Smooth muscle cell of the brain vasculature (primary cell): ENCODE results near the gene HECTD3.
A peak's percentile ranks its signal among the peaks of the same experiment; 100 is the strongest.
"Not testable (repeated sequence)": the region's sequence is repeated elsewhere in the genome, so short reads cannot be mapped to it uniquely, and the experiment has no call there.

Source experiments
- DNase-seq: peaks from one replicate; pipeline ENCODE4 v3.0.0-alpha.2; 2012; ENCODE audit warnings: low read depth, low spot score

HECTD3 gene

DNA sequence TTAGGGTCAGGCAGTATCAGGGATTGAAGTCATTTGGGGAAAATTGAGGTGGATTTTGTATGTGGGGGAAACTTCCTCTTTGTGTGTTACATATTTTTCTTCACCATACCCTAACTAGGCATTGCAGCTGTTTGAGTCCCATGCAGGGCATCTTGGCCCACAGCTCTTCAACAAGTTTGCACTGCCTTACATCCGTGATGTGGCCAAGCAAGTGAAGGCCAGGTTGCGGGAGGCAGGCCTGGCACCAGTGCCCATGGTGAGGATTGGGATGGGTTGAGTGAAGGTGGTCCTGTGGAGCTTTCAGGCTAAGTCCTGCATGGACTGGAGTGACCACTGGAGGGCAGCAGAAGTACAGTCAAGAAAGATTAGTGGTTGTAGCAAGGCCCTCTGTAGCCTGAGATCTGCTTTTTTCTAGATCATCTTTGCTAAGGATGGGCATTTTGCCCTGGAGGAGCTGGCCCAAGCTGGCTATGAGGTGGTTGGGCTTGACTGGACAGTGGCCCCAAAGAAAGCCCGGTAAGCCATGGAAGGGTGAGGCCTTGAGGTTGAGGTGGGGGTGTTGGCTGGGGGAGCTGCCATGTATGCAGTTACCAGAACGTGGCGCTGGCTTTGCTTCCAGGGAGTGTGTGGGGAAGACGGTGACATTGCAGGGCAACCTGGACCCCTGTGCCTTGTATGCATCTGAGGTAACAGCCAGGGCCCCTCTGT lies 3.4 kb upstream of the HECTD3 start:
- DNase-seq, result peak; percentile 67

DNA sequence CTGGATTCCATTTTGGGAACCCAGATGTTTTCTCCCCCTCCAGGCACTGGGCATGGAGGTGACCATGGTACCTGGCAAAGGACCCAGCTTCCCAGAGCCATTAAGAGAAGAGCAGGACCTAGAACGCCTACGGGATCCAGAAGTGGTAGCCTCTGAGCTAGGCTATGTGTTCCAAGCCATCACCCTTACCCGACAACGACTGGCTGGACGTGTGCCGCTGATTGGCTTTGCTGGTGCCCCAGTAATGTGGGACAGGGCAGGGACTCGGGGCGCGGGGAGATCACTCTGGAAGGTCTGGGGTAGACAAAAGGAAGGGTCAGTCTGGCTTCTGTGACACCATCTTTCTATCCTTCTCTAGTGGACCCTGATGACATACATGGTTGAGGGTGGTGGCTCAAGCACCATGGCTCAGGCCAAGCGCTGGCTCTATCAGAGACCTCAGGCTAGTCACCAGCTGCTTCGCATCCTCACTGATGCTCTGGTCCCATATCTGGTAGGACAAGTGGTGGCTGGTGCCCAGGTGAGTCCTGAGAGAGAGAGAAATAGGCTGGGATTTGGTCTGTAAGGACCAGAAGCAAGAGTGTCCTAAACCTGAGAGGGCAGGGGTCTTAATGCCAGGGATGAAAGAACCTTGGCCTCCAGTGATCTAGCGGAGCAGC lies 2.6 kb upstream of the HECTD3 start:
- no peak for DNase-seq

- DNase-seq, result no peak
These were observed 1.6 kb upstream of the HECTD3 start for GRCh38 chr1:45012639-45013278.

- DNase-seq, result peak; percentile 93
These were observed 914 bp upstream of the HECTD3 start, which contains the start of gene UROD for GRCh38 chr1:45011837-45012638. TSS of gene UROD (plus strand) at chr1:45012254. CDS start at chr1:45012266, 12 bp downstream.

DNA sequence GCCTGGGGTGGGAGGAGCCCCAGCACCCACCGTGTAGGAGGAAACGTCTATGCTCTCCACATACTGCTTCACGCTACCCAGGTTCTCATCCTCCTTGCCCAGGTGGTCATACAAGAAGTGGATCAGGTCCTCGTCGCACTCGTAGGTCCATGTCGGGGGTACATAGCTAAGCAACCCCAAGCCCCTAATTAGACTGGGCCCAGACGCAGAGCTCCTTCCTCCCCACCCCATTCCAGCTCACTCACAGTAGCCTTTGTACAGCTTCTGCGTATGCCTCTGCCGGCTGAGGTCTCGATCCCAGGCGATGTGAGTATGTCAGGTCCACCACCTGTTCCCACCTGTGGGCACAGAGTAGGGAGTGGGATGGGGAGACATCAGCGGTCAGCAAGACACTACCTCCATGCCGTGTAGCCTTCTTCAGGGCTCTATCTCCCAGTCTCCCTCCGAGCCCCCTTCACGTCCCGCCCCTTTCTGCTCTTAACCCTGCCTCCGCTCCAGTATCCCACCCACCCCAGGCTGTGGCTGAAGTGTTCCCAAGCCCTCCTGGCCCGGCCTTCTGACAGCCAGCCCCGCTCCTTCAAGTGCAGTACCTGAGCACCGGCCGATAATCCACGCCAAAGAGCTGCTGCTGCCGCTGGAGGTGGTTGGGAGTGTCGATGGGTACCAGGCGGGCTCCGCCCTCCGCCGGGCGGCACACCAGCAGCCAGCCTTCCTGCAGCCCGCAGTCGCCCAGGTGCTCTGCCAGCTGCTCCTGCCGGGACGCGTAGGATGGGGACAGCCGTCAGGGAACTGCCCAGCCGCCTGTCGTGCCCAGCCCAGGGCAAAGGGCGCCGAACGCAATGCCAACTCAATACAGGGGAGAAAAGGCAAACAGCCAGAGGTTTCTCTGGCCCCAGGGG lies 919 bp downstream of the HECTD3 start:
- DNase-seq, result no peak

GRCh38 chr1:45009296-45009865 lies 1.7 kb downstream of the HECTD3 start:
- DNase-seq, result no peak

DNA sequence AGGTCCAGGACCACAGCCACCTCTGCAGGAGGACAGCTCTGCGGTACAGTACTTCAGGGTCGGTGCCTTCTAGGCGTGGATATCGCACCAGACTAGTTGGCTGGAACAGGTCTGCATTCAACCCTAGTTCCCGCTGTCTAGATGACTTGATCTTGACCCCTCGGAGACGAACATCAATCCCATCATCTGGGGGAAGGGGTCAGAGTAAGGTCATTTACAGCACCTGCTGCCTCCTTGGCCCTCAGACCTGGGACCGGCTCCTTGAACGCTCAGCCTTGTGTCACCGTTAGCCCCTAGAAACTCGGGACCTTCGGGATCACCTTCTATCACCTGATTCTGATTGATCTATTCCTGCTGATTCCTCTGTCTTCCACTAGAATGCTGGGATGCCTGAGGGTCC lies 2.6 kb downstream of the HECTD3 start:
- DNase-seq, result no peak

DNA sequence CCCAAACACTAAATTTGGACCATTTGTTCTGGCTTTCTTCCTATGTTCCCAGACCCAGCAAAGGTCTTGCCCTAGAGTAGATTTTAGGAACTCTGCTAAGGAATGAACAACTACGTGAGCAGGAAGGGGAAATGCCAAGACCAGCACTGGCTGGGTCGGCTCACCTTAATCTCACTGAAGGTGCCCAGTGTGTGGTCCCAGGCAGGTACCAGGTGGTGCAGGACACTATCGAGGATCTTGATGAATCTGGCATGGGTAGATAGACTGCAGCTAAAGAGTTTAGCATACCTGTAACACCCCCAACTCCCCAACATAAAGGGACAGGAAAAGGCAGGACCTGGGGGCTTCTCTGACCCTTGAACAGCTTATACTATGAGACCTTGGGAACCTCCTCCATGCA lies 3.0 kb downstream of the HECTD3 start:
- no peak for DNase-seq

- DNase-seq, result no peak
These were observed 3.8 kb downstream of the HECTD3 start for GRCh38 chr1:45007311-45007710.

GRCh38 chr1:45005761-45006160 lies 5.4 kb downstream of the HECTD3 start:
- DNase-seq, result no peak

GRCh38 chr1:45004281-45004920 lies 6.7 kb downstream of the HECTD3 start:
- no peak for DNase-seq

DNA sequence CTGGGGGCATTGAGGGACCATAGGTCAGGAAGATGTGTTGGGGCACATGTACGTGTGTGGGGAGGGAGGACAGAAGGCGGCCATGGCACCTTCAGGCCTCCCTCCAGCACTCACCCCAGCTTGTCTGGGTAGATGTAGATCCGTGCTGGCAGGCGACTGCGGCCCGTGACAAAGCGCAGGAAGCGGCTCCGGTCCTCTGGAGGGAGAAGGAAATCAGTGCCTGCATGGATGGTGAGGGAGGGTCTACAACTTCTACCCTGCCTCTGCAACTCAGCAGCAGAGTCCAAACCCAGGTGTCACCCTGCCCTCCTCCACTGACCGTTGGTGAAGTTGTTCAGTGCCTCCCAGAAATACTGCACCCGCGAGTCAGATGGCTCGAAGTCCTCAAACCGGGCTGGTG lies 7.4 kb downstream of the HECTD3 start:
- no peak for DNase-seq

- no peak for DNase-seq
These were observed 8.2 kb downstream of the HECTD3 start for GRCh38 chr1:45002650-45003645.

- DNase-seq, result not testable (repeated sequence)
These were observed 9.5 kb downstream of the HECTD3 start for GRCh38 chr1:45001576-45001975.

GRCh38 chr1:45001011-45001481 lies 10.1 kb downstream of the HECTD3 start:
- no peak for DNase-seq

DNA sequence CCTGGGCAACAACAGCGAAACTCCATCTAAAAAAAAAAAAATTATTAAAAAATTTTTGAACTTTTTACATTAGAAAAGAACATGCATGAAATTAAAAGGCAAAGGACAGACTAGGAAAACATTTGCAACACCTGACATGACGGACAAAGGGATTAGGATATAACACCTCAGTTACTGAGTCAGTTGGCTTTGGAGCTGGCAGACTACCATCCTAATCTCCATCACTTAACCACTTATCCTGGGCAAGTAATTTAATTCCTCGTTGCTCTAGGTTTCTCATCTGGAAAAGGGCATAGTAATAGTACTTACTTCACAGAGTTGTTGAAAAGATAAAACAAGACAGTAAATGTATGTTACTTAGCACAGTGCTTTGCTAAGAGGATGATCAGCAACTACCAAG lies 11.9 kb downstream of the HECTD3 start:
- no peak for DNase-seq

DNA sequence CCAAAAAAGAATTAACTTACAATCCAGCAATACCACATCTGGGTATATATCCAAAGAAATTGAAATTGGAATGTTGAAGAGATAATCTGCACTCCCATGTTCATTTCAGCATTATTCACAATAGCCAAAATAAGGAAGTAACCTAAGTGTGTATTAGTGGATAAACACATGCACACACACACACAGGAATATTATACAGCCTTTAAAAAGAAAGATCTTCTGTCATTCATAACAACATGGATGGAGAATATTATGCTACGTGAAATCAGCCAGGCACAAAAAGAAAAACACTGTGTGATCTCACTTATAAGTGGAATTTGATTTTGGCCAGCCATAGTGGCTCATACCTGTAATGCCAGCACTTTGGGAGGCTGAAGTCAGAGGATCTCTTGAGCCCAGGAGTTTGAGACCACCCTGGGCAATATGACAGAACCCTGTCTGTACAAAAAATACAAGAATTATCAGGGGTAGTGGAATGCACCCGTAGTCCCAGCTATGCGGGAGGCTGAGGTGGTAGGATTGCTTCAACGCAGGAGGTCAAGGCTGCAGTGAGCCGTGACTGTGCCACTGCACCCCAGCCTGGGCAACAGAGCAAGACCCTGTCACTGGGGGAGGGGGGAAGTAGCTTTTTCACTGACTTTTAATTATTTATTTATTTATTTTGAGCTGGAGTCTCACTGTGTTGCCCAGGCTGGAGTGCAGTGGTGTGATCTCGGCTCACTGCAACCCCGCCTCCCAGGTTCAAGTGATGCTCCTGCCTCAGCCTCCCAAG lies 15.5 kb downstream of the HECTD3 start:
- DNase-seq, result no peak

DNA sequence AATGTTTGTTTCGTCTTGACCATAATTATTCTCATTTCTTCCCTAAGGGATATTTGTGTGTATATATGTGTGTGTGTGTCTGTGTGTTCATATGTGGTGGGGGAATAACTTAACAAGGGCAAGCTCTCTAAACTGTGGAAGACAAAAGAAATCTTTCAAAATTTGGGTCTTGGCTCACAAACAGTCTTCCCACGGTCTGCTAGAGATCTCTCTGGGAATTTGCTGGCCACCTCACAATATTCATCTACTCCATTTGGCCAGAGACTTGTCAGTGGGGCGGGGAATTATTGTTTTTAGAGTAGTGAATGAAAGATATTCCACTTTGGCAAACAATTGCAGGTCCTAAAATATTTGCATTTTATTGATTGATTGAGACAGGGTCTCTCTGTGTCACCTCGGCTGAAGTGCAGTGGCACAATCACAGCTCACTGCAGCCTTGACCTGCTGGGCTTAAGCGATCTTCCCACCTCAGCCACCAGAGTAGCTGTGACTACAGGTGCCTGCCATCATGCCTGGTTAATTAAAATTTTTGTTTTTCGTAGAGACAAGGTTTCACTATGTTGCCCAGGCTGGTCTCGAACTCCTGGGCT lies 16.7 kb downstream of the HECTD3 start:
- DNase-seq, result no peak
